NB4 (cell line): ENCODE measurements around the gene CASZ1.

Source experiments
- DNase-seq: peaks from one replicate; pipeline ENCODE4 v3.0.0; 2010; ENCODE audit warnings: low read depth
- H3K4me3 ChIP-seq: one replicate; pipeline ENCODE4 v1.5.1; 2011; ENCODE audit warnings: mild to moderate bottlenecking, low read depth, low read length, moderate library complexity
- MYC ChIP-seq: IDR thresholded peaks from 2 replicates; pipeline ENCODE4 v1.6.1; 2011; ENCODE audit warnings: low read depth, low read length
- POLR2A ChIP-seq: IDR thresholded peaks from 2 replicates; pipeline ENCODE4 v1.6.1; 2011; ENCODE audit warnings: mild to moderate bottlenecking; ENCODE audit not compliant: insufficient read length; ENCODE audit errors: extremely low read depth
- TF ChIP-seq, protein P1 (sequence below): IDR thresholded peaks from 2 replicates; pipeline ENCODE4 v1.6.1; 2011; ENCODE audit warnings: low read depth, low read length
- TF ChIP-seq, protein P2 (sequence below): IDR thresholded peaks from one replicate; pipeline ENCODE4 v1.5.1; 2012; ENCODE audit warnings: low read depth, low read length

Gene CASZ1

DNA sequence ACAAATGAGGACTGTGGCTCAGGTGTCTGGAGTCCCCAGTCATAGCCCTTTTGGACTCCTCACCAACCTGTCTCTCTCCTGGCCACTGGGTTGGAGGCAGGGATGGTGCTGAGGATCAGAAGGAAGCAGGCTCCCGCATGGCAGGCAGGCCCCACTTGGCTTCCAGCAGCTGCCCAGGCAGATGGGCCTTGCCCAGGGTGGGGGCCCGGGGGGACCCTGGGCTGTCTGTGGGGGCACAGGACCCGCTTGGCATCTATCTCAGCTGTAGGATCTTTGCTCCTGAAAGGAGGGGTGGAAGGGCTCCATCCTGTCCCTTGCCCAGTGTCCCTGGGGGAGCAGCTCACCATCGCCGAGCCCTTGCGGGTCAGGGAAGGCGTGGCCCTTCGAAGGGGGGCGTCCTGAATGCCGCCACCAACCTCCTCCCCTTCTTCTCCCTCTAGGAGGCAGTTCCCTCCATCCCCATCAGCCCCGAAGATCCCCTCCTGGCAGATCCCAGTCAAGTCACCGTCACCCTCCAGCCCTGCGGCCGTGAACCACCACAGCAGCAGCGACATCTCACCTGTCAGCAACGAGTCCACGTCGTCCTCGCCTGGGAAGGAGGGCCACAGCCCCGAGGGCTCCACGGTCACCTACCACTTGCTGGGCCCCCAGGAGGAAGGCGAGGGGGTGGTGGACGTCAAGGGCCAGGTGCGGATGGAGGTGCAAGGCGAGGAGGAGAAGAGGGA lies 167.2 kb downstream of the CASZ1 start:
- no peak for DNase-seq
- H3K4me3 ChIP-seq: no peak overlapping the region
- no peak for TF ChIP-seq MYC

DNA sequence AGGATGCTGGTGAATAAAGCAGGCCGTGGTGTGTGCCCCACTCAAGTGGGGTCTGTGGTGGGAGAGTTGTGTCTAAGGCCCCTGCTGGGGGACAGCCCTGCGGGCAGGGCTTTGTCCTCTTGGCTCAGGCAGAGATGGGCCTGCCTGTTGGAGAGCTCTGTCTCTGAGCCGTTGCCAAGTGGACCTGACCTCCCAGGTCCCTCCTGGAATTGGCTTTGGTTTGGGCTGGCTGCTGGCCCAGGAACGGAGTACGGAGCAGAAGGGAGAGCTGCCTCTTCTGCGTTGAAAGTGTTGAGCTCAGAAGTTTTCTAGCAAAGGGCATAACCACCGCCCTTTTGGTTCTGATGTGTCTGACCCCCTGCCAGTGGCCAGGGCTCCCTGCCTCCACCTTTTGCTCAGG lies 167.8 kb downstream of the CASZ1 start:
- H3K4me3 ChIP-seq: no peak overlapping the region
- TF ChIP-seq, protein P1, sequence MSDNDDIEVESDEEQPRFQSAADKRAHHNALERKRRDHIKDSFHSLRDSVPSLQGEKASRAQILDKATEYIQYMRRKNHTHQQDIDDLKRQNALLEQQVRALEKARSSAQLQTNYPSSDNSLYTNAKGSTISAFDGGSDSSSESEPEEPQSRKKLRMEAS: no peak
- TF ChIP-seq, protein P2, sequence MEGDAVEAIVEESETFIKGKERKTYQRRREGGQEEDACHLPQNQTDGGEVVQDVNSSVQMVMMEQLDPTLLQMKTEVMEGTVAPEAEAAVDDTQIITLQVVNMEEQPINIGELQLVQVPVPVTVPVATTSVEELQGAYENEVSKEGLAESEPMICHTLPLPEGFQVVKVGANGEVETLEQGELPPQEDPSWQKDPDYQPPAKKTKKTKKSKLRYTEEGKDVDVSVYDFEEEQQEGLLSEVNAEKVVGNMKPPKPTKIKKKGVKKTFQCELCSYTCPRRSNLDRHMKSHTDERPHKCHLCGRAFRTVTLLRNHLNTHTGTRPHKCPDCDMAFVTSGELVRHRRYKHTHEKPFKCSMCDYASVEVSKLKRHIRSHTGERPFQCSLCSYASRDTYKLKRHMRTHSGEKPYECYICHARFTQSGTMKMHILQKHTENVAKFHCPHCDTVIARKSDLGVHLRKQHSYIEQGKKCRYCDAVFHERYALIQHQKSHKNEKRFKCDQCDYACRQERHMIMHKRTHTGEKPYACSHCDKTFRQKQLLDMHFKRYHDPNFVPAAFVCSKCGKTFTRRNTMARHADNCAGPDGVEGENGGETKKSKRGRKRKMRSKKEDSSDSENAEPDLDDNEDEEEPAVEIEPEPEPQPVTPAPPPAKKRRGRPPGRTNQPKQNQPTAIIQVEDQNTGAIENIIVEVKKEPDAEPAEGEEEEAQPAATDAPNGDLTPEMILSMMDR: no peak
- TF ChIP-seq MYC: no peak
- no peak for DNase-seq

DNA sequence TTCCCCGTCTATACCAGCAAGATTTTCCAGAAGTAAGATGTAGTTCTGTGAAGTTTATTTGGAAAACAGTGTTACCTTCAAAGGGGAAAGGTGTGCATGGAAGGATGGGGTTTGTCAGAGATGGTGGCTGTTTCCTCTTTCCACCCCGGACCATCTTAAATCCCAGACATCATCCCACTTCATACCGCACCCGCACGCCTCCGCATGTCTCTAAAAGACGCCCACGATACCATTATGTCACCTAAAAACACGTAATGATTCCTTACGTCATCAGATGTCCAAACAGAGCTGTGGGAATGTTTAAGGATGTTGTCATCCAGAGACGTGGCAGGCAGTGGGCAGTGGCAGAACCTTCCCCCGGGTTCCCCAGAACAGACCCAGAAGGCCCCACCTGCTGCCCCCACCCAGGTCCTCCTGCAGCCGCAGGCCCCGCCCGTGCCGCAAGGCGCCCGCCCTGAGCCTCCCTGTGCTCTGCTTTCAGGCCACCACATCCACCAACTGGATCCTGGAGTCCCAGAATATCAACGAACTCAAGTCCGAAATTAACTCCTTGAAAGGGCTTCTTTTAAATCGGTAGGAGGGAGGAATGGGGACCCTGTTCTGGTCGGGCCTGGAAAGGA lies 169.5 kb downstream of the CASZ1 start:
- DNase-seq: no peak
- H3K4me3 ChIP-seq: no peak overlapping the region
- TF ChIP-seq POLR2A: no peak
- TF ChIP-seq MYC: no peak
- TF ChIP-seq, protein P1: no peak
- TF ChIP-seq, protein P2: no peak

DNA sequence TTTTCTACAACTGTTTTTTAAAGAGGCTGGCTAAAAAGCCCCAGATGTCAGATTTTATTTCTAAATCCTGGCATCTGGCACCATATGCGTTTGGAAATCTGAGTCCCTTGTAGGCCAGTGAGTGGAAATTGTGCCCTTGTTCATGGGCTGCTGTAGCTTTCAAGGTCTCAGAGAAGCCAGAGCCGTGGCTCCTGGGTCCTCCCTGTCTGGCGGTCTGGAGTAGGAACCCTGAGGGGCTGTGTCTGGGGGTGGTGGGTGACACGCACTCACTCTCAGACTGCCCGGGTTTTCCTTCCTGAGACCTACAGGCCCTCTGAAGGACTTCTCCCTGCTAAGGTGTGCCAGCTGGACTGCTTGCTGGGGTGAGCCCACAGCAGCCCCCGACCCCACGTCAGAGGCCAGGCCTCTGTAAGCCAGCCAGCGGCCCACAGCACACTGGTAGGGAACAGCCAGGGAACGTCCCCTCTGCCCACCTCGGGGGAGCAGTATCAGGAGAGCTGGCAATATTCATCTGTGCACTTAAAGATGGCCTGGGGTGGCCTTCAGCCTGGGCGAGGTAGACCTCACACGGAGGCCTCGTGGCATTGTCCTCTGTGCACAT lies 170.2 kb downstream of the CASZ1 start:
- H3K4me3 ChIP-seq: no peak overlapping the region
- TF ChIP-seq, protein P1: no peak
- TF ChIP-seq POLR2A (no peak), MYC (no peak)
- TF ChIP-seq, protein P2: no peak
- DNase-seq: no peak

DNA sequence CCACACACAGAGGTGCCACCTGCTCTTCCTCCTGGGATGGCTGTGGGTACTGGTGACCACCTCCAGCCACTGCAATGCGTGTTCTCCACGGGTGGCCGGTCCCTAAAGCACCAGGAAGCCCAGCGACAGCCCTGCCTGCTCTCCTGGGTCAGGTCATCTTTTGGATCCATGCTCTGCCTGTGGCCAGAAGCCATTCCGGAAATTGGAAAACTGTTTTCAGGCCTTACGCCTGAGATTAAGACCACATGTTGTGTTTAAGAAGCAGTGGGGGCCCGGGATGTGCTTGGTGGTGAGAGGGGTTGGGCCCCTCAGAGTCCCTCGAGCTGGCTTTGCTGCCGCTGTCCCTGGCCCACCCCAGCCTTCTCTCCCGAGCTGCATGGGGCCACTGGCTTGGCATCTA lies 170.9 kb downstream of the CASZ1 start:
- TF ChIP-seq, protein P2: no peak
- TF ChIP-seq, protein P1: no peak
- TF ChIP-seq POLR2A (no peak), MYC (no peak)
- DNase-seq: no peak
- no peak overlapping the region for H3K4me3 ChIP-seq

DNA sequence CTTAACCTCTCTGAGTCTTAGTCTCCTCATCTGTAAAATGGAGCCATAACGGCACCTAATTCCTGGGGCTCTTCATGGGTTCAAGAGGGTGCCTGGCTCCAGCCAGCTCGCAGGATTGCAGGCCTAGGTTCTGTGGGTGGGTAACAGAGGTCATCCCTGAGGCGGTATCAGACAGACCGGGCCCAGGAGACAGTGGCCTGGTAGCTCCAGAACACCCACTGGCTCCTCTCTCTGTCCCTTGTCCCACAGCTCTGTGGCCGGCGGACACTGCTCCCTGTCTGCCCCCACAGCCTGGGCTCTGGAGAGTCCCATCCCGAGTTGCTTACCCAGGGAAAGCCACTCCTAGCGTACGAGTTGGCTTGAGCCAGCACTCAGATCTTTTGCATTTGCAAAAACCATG lies 171.4 kb downstream of the CASZ1 start:
- H3K4me3 ChIP-seq: no peak overlapping the region
- no peak for TF ChIP-seq MYC
- TF ChIP-seq, protein P1: no peak
- TF ChIP-seq, protein P2: no peak
- TF ChIP-seq POLR2A: no peak
- DNase-seq: no peak
